ACC112 (cell line): ENCODE data around the gene SHROOM3.

Experiments used
- H2AFZ ChIP-seq: fragments of 200-600 bp; sonication (generic); one replicate; pipeline ENCODE4 v1.6.0; 2017; ENCODE audit warnings: antibody characterized with exemption, low read length; ENCODE audit not compliant: unreplicated experiment
- H3K27ac ChIP-seq: fragments of 200-600 bp; sonication (generic); 2 replicates; pipeline ENCODE4 v1.5.1; 2014; ENCODE audit warnings: low read depth, mild to moderate bottlenecking, antibody characterized with exemption, low read length, moderate library complexity
- H3K27me3 ChIP-seq: fragments of 200-600 bp; sonication (generic); 2 replicates; pipeline ENCODE4 v1.6.1; 2014; ENCODE audit warnings: mild to moderate bottlenecking, antibody characterized with exemption, low read length, moderate library complexity, mixed read lengths; ENCODE audit not compliant: insufficient read depth
- H3K36me3 ChIP-seq: fragments of 200-600 bp; sonication (generic); 2 replicates; pipeline ENCODE4 v1.6.1; 2016; ENCODE audit warnings: mild to moderate bottlenecking, antibody characterized with exemption, low read length, moderate library complexity, mixed read lengths; ENCODE audit not compliant: insufficient read depth
- H3K4me1 ChIP-seq: fragments of 200-600 bp; sonication (generic); one replicate; pipeline ENCODE4 v1.6.1; 2016; ENCODE audit warnings: low read length, mixed read lengths; ENCODE audit not compliant: insufficient read depth, unreplicated experiment, control insufficient read depth
- H3K4me3 ChIP-seq: fragments of 200-600 bp; sonication (generic); 2 replicates; pipeline ENCODE4 v1.5.1; 2014; ENCODE audit warnings: mild to moderate bottlenecking, low read depth, low read length
- H3K79me2 ChIP-seq: fragments of 200-600 bp; sonication (generic); one replicate; pipeline ENCODE4 v1.6.0; 2016; ENCODE audit warnings: low read length; ENCODE audit not compliant: control insufficient read depth, unreplicated experiment, insufficient read depth

Gene SHROOM3

GRCh38 chr4:76492055-76492454, 57.0 kb downstream of the SHROOM3 start:
- Histone ChIP-seq H3K27ac (no peak overlapping the region), H3K4me3 (no peak overlapping the region), H3K27me3 (peaks cover 30% of the 10 kb centered on the region), H3K4me1 (no peaks in the 10 kb centered on the region), H3K79me2 (no peaks in the 10 kb centered on the region), H2AFZ (no peak overlapping the region), H3K36me3 (no peaks in the 10 kb centered on the region)

- Histone ChIP-seq H3K79me2 (no peaks in the 10 kb centered on the region), H3K27ac (no peak overlapping the region), H2AFZ (no peak overlapping the region), H3K36me3 (no peaks in the 10 kb centered on the region), H3K4me1 (no peaks in the 10 kb centered on the region), H3K27me3 (peaks cover 44% of the 10 kb centered on the region), H3K4me3 (no peak overlapping the region)
Observed at GRCh38 chr4:76494243-76494642, 59.2 kb downstream of the SHROOM3 start.

GRCh38 chr4:76494871-76495590, 60.0 kb downstream of the SHROOM3 start:
- H3K27ac ChIP-seq, result no peak overlapping the region
- H3K27me3 ChIP-seq, result peaks cover 44% of the 10 kb centered on the region
- H3K4me3 ChIP-seq, result no peak overlapping the region
- no peaks in the 10 kb centered on the region for H3K79me2 ChIP-seq
- H3K36me3 ChIP-seq, result no peaks in the 10 kb centered on the region
- H2AFZ ChIP-seq, result no peak overlapping the region
- no peaks in the 10 kb centered on the region for H3K4me1 ChIP-seq

- Histone ChIP-seq H3K36me3 (no peaks in the 10 kb centered on the region), H3K27ac (no peak overlapping the region), H3K79me2 (no peaks in the 10 kb centered on the region), H3K27me3 (peaks cover 64% of the 10 kb centered on the region), H3K4me3 (no peak overlapping the region), H2AFZ (no peak overlapping the region), H3K4me1 (no peaks in the 10 kb centered on the region)
Observed at GRCh38 chr4:76498550-76498949, 63.5 kb downstream of the SHROOM3 start.

- Histone ChIP-seq H3K27me3 (peaks cover 62% of the 10 kb centered on the region), H3K27ac (no peak overlapping the region), H3K36me3 (no peaks in the 10 kb centered on the region), H3K4me1 (no peaks in the 10 kb centered on the region), H2AFZ (no peak overlapping the region), H3K4me3 (no peak overlapping the region), H3K79me2 (no peaks in the 10 kb centered on the region)
Observed at GRCh38 chr4:76499461-76499860, 64.4 kb downstream of the SHROOM3 start.

GRCh38 chr4:76502886-76503285, 67.9 kb downstream of the SHROOM3 start:
- Histone ChIP-seq H3K27ac (no peak overlapping the region), H3K4me3 (no peak overlapping the region), H3K36me3 (no peaks in the 10 kb centered on the region), H3K27me3 (peaks cover 34% of the 10 kb centered on the region), H3K79me2 (no peaks in the 10 kb centered on the region), H2AFZ (no peak overlapping the region), H3K4me1 (no peaks in the 10 kb centered on the region)

GRCh38 chr4:76504613-76505465, 69.8 kb downstream of the SHROOM3 start:
- H2AFZ ChIP-seq, result no peak overlapping the region
- no peak overlapping the region for H3K27ac ChIP-seq
- no peaks in the 10 kb centered on the region for H3K4me1 ChIP-seq
- H3K79me2 ChIP-seq, result no peaks in the 10 kb centered on the region
- H3K36me3 ChIP-seq, result no peaks in the 10 kb centered on the region
- no peak overlapping the region for H3K4me3 ChIP-seq
- peaks cover 25% of the 10 kb centered on the region for H3K27me3 ChIP-seq

- no peaks in the 10 kb centered on the region for H3K79me2 ChIP-seq
- no peaks in the 10 kb centered on the region for H3K27me3 ChIP-seq
- H2AFZ ChIP-seq, result no peak overlapping the region
- no peak overlapping the region for H3K4me3 ChIP-seq
- H3K27ac ChIP-seq, result no peak overlapping the region
- H3K4me1 ChIP-seq, result no peaks in the 10 kb centered on the region
- H3K36me3 ChIP-seq, result no peaks in the 10 kb centered on the region
Observed at GRCh38 chr4:76511947-76512346, 76.9 kb downstream of the SHROOM3 start.

GRCh38 chr4:76513482-76513881, 78.5 kb downstream of the SHROOM3 start:
- Histone ChIP-seq H3K36me3 (no peaks in the 10 kb centered on the region), H3K4me3 (no peak overlapping the region), H3K4me1 (no peaks in the 10 kb centered on the region), H2AFZ (no peak overlapping the region), H3K27me3 (no peaks in the 10 kb centered on the region), H3K27ac (no peak overlapping the region), H3K79me2 (no peaks in the 10 kb centered on the region)

- no peaks in the 10 kb centered on the region for H3K27me3 ChIP-seq
- H2AFZ ChIP-seq, result no peak overlapping the region
- no peaks in the 10 kb centered on the region for H3K79me2 ChIP-seq
- no peak overlapping the region for H3K27ac ChIP-seq
- no peak overlapping the region for H3K4me3 ChIP-seq
- H3K4me1 ChIP-seq, result no peaks in the 10 kb centered on the region
- no peaks in the 10 kb centered on the region for H3K36me3 ChIP-seq
Observed at GRCh38 chr4:76514087-76514486, 79.1 kb downstream of the SHROOM3 start.
